PC-9 (cell line): ENCODE data around the gene ZER1.

Source experiments
- CTCF ChIP-seq: fragments of 200-600 bp; sonication (generic); conservative IDR thresholded peaks from 2 replicates; pipeline ENCODE4 v1.6.1; 2017; ENCODE audit warnings: mixed run types, antibody characterized with exemption, mild to moderate bottlenecking, moderate library complexity
- EZH2 ChIP-seq: fragments of 200-600 bp; sonication (generic); IDR thresholded peaks from 2 replicates; pipeline ENCODE4 v1.8.0; 2017; ENCODE audit warnings: antibody characterized with exemption, low read depth

DNA sequence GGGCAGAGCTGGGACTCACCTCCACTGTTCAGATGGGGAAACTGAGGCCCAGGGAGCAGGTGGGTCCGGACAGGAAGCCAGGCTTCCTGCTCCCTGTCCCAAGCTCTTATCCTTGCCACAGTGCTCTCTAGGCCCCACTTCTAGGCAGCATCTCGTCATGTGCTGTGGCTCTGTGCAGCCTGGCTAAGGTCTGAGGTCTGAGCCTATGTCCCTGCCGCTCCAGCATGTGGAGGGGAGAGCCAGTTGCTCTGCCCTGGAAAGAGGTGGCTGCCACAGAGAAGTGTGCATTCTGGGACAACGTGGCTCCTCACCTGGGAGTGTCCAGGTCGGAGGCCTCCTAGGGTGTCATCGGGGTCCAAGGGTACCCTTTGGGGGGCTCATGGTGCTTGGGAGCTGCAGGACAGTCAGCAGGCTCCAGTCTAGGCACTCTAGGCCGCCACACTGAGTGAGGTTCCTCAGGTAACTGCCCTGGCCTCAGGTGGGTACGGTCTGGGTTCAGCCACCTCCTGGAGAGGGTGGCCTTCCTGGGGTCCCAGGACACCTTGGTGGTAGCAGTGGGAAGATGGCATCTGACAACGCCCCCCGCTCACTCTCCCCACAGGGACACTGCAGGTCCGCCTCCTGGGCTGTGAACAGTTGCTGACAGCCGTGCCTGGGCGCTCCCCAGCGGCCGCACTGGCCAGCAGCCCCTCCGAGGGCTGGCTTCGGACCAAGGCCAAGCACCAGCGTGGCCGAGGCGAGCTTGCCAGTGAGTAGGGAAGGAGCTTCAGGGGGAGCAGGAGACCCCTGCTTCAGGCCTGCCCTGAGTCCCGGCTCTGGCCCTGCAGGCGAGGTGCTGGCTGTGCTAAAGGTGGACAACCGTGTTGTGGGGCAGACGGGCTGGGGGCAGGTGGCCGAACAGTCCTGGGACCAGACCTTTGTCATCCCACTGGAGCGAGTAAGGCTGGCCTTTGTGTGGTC lies 59.0 kb downstream of the ZER1 start:
- no peak for TF ChIP-seq CTCF
- no peak for TF ChIP-seq EZH2
